ENCODE results near the gene TTC34.

Gene TTC34

GRCh38 chr1:2601721-2602303 is 199.7 kb downstream of the TTC34 start:
- DNase-seq: no peak

- no peak for DNase-seq
These were observed 203.1 kb downstream of the TTC34 start for GRCh38 chr1:2598329-2598931.

GRCh38 chr1:2597441-2598328 is 203.8 kb downstream of the TTC34 start:
- DNase-seq: no peak

DNA sequence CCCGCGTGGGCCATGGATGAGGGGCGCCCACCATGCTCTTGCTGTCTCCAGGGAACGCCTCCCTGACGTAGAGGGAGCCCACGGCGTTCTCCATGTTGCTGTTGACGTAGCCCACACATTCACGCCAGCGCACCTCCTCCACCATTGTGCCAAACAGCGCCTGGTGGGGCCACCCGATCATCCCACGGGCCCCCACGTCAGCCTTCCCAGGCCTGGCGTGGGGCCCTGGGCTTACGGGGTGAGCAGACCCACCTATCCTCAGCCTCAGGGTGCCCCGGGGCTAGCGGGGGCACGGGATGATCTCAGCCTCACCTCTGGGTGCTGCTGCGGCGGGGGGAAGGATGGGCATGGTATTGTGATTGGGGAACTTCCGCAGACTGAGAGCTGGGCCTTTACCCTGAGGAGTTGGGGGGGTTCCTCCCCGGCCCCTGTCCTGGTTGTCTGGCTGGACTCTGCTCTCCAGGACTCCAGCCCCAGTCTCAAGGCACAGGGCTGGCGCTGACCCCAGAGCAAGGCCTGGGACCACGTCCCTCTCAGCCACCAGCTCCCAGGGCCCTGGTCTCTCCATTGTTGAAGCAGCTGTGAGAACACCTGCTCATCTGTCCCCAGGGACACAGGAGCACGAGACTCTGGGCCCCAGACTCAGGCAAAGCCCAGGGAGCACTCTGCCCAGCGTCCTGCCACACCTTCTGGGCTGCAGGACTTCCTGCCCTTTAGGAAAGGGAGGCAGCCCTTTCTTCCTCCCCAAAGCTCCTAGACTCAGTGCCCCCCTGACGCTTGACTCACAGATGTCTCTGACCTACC is 204.8 kb downstream of the TTC34 start:
- no peak for DNase-seq

DNA sequence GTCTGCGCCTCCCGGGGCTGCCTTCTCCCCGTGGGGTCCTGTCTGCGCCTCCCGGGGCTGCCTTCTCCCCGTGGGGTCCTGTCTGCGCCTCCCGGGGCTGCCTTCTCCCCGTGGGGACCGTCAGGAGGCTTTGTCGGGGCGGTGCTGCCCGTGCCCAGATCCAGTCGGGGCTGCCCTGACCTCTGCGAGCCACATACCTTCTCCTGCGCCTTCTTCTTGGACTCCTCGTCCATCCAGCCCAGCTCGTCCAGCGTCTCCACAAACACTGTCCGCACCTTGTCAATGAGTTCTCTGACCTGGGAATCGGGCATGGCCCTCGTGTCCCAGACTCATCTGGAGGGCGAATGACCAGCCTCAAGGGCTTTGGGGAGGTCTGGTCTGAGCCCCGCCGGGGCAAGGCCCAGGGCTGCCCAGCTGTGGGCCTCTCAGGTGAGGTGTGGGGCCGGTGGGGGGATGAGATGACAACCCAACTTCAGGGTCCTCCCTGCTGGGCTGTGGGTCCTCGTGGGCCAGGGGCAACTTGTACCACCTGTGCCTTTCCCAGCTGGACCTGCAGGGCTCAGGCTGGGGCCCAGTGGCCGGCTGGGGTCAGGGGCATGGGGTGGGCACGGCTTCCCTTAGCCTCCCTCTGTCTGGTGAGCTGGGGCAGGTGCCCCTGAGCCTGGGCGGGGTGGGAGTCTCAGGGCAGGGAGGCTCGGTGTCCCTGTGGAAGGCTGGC is 205.5 kb downstream of the TTC34 start:
- no peak for DNase-seq

GRCh38 chr1:2595261-2595811 is 206.2 kb downstream of the TTC34 start:
- no peak for DNase-seq

- no peak for DNase-seq
These were observed 206.8 kb downstream of the TTC34 start for GRCh38 chr1:2594641-2595131.

- no peak for DNase-seq
These were observed 207.4 kb downstream of the TTC34 start for GRCh38 chr1:2594001-2594640.

- DNase-seq: no peak
These were observed 208.1 kb downstream of the TTC34 start for GRCh38 chr1:2593251-2593878.

GRCh38 chr1:2592672-2593071 is 208.8 kb downstream of the TTC34 start:
- DNase-seq: no peak

GRCh38 chr1:2591581-2592261 is 209.8 kb downstream of the TTC34 start:
- no peak for DNase-seq

DNA sequence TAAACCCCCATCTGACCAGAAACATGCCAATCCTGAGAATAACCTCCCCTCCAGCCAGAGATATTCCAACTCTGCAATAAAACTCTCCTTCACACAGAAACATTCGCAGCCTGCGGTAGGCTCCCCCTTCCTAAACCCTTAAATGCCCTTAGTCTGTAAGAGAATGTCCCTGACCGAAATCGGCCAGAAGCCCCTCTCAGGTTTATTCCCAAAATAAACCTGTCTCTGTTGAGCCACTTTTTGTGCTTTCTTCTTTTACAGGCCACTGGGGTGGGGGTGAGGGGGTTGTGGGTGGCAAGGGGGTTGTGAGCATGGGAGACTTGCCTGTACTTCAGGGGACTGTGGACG is 210.3 kb downstream of the TTC34 start:
- no peak for DNase-seq

DNA sequence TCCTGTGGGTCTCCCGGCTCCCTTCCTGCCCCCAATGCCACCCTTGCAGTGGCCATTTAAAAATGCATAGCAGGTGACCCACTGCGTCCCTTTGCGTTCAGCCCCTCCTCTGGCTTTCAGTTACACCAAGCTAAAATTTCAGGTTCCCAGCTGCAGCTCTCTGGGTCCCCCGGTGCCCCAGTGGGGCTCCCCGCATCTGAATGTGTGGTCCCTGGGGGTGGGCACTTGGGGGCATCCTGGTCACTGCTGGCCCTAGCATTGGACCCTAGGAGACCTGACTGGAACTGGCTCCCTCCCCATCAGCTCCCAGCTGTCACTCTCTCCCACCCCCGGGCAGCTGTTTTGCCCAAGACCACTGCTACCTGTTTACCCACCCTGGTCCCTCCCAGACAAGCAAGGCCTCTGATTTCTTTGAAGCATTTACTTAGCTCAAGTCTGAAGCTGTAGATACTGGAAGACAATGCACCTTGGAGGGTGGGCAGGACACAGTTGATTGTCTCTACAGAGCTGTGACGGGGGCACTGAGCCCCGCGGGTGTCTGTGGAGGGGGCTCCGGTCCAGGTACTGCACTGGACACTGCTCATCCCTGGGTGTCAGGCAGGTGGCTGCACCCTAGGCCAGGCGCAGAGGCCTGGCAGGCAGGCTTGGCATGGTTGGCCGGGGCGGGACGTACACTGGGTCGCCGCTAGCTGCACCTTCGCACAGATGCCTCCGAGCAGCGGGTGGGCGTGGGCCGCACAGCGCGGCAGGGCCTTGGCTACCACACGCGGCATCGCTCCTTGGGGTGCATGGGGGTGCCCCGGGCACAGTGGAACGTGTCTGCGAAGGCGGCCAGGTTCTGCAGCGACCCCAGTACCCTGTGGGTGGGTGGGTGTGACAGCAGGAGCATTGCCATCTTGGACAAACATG is 211.0 kb downstream of the TTC34 start:
- DNase-seq: no peak

GRCh38 chr1:2589431-2590232 is 211.9 kb downstream of the TTC34 start:
- no peak for DNase-seq

- no peak for DNase-seq
These were observed 212.6 kb downstream of the TTC34 start for GRCh38 chr1:2588661-2589430.

- no peak for DNase-seq
These were observed 213.5 kb downstream of the TTC34 start for GRCh38 chr1:2587860-2588571.

Measured in NCI-H1092 (cell line).